GM23338 (cell line): ENCODE results near the gene SPARC.

Experiments
- CREB1 ChIP-seq: fragments of 250-450 bp; sonication (Bioruptor Pico); IDR thresholded peaks from 2 replicates; pipeline ENCODE4 v1.5.0; 2020; ENCODE audit warnings: low read depth, mild to moderate bottlenecking, moderate library complexity
- EZH2 ChIP-seq: fragments of 200-600 bp; sonication (generic); IDR thresholded peaks from one replicate; pipeline ENCODE4 v1.8.0; 2017; ENCODE audit warnings: antibody characterized with exemption, mild to moderate bottlenecking, low read depth; ENCODE audit not compliant: unreplicated experiment
- EZH2phosphoT487 ChIP-seq: fragments of 200-600 bp; sonication (generic); IDR thresholded peaks from one replicate; pipeline ENCODE4 v1.8.1; 2018; ENCODE audit warnings: antibody characterized with exemption; ENCODE audit not compliant: unreplicated experiment
- POLR2AphosphoS5 ChIP-seq: IDR thresholded peaks from 2 replicates; pipeline ENCODE4 v1.6.1; 2016; ENCODE audit warnings: antibody characterized with exemption, low read depth
- ZNF114 ChIP-seq: fragments of 250-450 bp; sonication (Bioruptor Pico); IDR thresholded peaks from 2 replicates; pipeline ENCODE4 v1.5.0; 2020; ENCODE audit warnings: mild to moderate bottlenecking, moderate library complexity
- TF ChIP-seq, protein P1 (sequence below), 2 experiments: fragments of 200-600 bp in 1 of 2; sonication (generic) in 1 of 2; conservative IDR thresholded peaks; 2 replicates each; pipeline versions ENCODE4 v1.5.1 to v1.6.1; 2016 to 2017; ENCODE audit warnings: antibody characterized with exemption in 2 of 2, low read depth in 2 of 2, mild to moderate bottlenecking in 2 of 2, moderate library complexity in 1 of 2
- TF ChIP-seq, protein P2 (sequence below): IDR thresholded peaks from one replicate; pipeline ENCODE4 v1.6.1; 2018; ENCODE audit warnings: antibody characterized with exemption; ENCODE audit not compliant: unreplicated experiment

GRCh38 chr5:151703227-151703626, 16.5 kb upstream of the SPARC start:
- TF ChIP-seq, protein P1, sequence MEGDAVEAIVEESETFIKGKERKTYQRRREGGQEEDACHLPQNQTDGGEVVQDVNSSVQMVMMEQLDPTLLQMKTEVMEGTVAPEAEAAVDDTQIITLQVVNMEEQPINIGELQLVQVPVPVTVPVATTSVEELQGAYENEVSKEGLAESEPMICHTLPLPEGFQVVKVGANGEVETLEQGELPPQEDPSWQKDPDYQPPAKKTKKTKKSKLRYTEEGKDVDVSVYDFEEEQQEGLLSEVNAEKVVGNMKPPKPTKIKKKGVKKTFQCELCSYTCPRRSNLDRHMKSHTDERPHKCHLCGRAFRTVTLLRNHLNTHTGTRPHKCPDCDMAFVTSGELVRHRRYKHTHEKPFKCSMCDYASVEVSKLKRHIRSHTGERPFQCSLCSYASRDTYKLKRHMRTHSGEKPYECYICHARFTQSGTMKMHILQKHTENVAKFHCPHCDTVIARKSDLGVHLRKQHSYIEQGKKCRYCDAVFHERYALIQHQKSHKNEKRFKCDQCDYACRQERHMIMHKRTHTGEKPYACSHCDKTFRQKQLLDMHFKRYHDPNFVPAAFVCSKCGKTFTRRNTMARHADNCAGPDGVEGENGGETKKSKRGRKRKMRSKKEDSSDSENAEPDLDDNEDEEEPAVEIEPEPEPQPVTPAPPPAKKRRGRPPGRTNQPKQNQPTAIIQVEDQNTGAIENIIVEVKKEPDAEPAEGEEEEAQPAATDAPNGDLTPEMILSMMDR (conservative IDR thresholded peaks at IDR 0.05; ENCODE audit: low read depth in 2 of 2) = no peak
- TF ChIP-seq CREB1 (CRISPR knock-in tag) (no peak), POLR2AphosphoS5 (no peak), EZH2phosphoT487 (no peak), EZH2 (no peak), ZNF114 (no peak)
- TF ChIP-seq, protein P2, sequence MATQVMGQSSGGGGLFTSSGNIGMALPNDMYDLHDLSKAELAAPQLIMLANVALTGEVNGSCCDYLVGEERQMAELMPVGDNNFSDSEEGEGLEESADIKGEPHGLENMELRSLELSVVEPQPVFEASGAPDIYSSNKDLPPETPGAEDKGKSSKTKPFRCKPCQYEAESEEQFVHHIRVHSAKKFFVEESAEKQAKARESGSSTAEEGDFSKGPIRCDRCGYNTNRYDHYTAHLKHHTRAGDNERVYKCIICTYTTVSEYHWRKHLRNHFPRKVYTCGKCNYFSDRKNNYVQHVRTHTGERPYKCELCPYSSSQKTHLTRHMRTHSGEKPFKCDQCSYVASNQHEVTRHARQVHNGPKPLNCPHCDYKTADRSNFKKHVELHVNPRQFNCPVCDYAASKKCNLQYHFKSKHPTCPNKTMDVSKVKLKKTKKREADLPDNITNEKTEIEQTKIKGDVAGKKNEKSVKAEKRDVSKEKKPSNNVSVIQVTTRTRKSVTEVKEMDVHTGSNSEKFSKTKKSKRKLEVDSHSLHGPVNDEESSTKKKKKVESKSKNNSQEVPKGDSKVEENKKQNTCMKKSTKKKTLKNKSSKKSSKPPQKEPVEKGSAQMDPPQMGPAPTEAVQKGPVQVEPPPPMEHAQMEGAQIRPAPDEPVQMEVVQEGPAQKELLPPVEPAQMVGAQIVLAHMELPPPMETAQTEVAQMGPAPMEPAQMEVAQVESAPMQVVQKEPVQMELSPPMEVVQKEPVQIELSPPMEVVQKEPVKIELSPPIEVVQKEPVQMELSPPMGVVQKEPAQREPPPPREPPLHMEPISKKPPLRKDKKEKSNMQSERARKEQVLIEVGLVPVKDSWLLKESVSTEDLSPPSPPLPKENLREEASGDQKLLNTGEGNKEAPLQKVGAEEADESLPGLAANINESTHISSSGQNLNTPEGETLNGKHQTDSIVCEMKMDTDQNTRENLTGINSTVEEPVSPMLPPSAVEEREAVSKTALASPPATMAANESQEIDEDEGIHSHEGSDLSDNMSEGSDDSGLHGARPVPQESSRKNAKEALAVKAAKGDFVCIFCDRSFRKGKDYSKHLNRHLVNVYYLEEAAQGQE = no peak
